Small intestine (tissue), 7 donors: ENCODE results near the gene SEC61A1. TPM values are rescaled to one million over a fixed set of nuclear protein-coding genes. Genes with fewer than 3 reads are reported as not detected.

Source experiments
- DNase-seq, 2 donors: peaks; one replicate each; pipeline versions ENCODE4 v3.0.0 to v3.0.0-alpha.2; 2013
- FAIRE-seq: peaks from 2 replicates; lab custom pipeline; 2012; peaks lifted over from hg19 to GRCh38; lab: Jason Lieb, UNC
- H3K27ac ChIP-seq, 3 donors: one replicate each; pipeline ENCODE4 v1.5.1; 2013; ENCODE audit warnings: low read length in 2 of 3, mild to moderate bottlenecking in 2 of 3, control low read depth in 1 of 3, inconsistent platforms in 1 of 3, low read depth in 1 of 3, moderate library complexity in 1 of 3
- H3K27me3 ChIP-seq, 3 donors: one replicate each; pipeline ENCODE4 v1.6.1; 2013; ENCODE audit warnings: low read length in 3 of 3, inconsistent platforms in 1 of 3; ENCODE audit not compliant: control insufficient read depth in 3 of 3, insufficient read depth in 3 of 3
- H3K36me3 ChIP-seq, 3 donors: one replicate each; pipeline ENCODE4 v1.6.1; 2013; ENCODE audit warnings: low read length in 3 of 3, inconsistent platforms in 1 of 3, low read depth in 1 of 3, mild to moderate bottlenecking in 1 of 3, moderate library complexity in 1 of 3; ENCODE audit not compliant: control insufficient read depth in 3 of 3, insufficient read depth in 2 of 3
- H3K4me1 ChIP-seq, 3 donors: one replicate each; pipeline ENCODE4 v1.6.1; 2013; ENCODE audit warnings: low read length in 2 of 3, inconsistent platforms in 1 of 3, low read depth in 1 of 3, mild to moderate bottlenecking in 1 of 3, moderate library complexity in 1 of 3; ENCODE audit not compliant: control insufficient read depth in 3 of 3, insufficient read depth in 2 of 3
- H3K4me3 ChIP-seq, 3 donors: one replicate each; pipeline ENCODE4 v1.5.1; 2013; ENCODE audit warnings: low read length in 3 of 3, control low read depth in 1 of 3, inconsistent platforms in 1 of 3, low read depth in 1 of 3, mild to moderate bottlenecking in 1 of 3, moderate library complexity in 1 of 3
- H3K9me3 ChIP-seq, 2 donors: one replicate each; pipeline ENCODE4 v1.6.1; 2013; ENCODE audit warnings: low read depth in 1 of 2, low read length in 1 of 2; ENCODE audit not compliant: control insufficient read depth in 2 of 2, insufficient read depth in 1 of 2
- WGBS, 3 donors: extraction: QIAGEN DNeasy Blood & Tissue Kit; methylation state at CpG; one replicate each; pipeline ENCODE4 v1.1.7; 2013; 5-methylcytosine and 5-hydroxymethylcytosine counted together
- polyA plus RNA-seq, 4 donors: library from polyadenylated mRNA; stranded (reverse) in 3 of 4; unstranded in 1 of 4; fragments of 200-250 nt in 3 of 4; fragments of 120-200 nt in 1 of 4; gene quantifications; one replicate each; pipeline versions ENCODE4 v1.2.1 to v1.2.3, GENCODE V29; 2013
- donor health status: healthy with polysubstance abuse.
- donor health status: control.
- donor health status: control.
- donor health status: Bipolar disorder and iron deficiency.
- donor health status: healthy.

Gene SEC61A1
- polyA plus RNA-seq, 4 donors = 52.1 to 203 (median 120) TPM

DNA sequence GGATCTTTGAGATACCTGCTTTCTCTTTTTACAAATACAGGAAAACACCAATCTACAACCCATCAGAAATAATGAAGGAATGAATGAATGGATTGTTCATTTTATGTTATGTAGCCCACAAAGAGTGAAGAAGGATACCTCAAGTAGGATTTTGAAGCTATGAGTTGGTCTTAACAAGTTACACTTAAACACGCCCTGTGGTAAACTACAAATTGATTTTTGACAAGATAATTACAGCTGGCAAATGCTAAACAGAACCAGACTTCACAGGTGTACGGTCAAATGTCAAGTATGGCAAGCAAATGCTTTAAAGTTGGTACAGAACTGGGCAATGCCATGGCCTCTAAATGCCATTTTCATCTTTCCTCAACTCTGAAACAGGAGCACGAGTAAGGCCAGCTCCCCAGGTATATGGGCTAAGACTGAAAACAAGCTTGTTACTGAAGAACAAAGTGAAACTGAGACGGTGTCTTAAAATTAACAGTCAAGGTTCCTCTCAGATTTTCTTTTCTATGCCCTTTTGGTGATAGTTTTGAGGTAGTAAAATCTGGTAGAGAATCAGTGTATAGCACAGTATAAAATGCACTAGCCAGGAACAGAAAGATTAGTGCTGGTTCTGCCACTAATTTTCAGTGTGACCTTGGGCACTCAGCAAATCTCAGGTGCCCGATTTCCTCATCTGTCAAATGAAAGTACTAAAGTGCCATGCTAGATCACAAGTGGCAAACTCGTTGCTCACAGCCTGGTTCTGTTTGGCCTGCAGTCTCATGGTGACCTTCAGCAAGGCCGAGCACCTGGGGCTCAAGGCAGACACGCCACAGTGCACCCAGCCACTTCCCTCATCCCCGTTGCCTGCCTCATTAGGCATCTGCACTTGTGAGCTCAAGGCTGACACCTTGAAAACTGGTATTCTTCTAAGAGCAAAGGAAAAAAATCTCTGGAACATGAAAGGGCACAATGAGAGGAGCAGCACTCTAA lies 61.9 kb downstream of the SEC61A1 start:
- H3K9me3 ChIP-seq = no peaks in the 10 kb centered on the region
- FAIRE-seq (no peak), DNase-seq (no peak)

More for the DNA sequence above, 61.9 kb downstream of the SEC61A1 start:
- Histone ChIP-seq H3K27ac (peak overlapping the region in 1 of 3 donors; percentile 9), H3K4me3 (no peak overlapping the region), H3K4me1 (no peaks in the 10 kb centered on the region), H3K36me3 (peaks cover 0 to 34% (median 2%) of the 10 kb centered on the region in 3 donors), H3K27me3 (no peaks in the 10 kb centered on the region)
- 74 to 78% (median 75%) methylated on average over 9 of the region's 9 CpGs for WGBS, 3 donors

Other genes starting within 250 kb of the SEC61A1 start
- gene MGLL, start 229.9 kb upstream of the SEC61A1 start, polyA plus RNA-seq = 10 to 100 TPM; 24.7 to 47.2 (median 43.1) TPM
- gene KBTBD12, start 137.2 kb upstream of the SEC61A1 start, polyA plus RNA-seq = 1 to 10 TPM in 2 of 4 donors, under 1 TPM in 2; 0.30 to 3.6 (median 1.2) TPM
- 10 to 100 TPM in 2 of 4 donors, 1 to 10 TPM in 2; 7.6 to 40.4 (median 20.4) TPM for gene RUVBL1, start 71.4 kb downstream of the SEC61A1 start, polyA plus RNA-seq
- gene EEFSEC, start 101.0 kb downstream of the SEC61A1 start, polyA plus RNA-seq = 10 to 100 TPM in 2 of 4 donors, 1 to 10 TPM in 2; 4.9 to 29.0 (median 10.2) TPM